ENCODE results near the gene CRB3. TPM values are rescaled to one million over a fixed set of nuclear protein-coding genes. Genes with fewer than 3 reads are reported as not detected.

Gene CRB3
- total RNA-seq, 4 donors from 2014 or later = 57.9 to 391 (median 229) TPM

GRCh38 chr19:6467384-6467783 is 3.3 kb downstream of the CRB3 start:
- WGBS, 2 donors (ENCODE audit: low coverage in 1 of 2) = 60 to 79% methylated on average over 1 to 8 of the region's 8 CpGs
- Histone ChIP-seq H3K9me3 (no peaks in the 10 kb centered on the region), H3K27me3 (peaks cover 15% of the 10 kb centered on the region), H3K36me3 (peaks cover 0 to 5% (median 0%) of the 10 kb centered on the region in 4 donors), H3K4me1 (peaks cover 0 to 14% (median 10%) of the 10 kb centered on the region in 4 donors), H3K4me3 (no peak overlapping the region), H3K27ac (no peak overlapping the region)
- in situ Hi-C loops (cut with MboI; ENCODE audit: low pct_ligation_motif_present in 1 of 4, low pct_unique_long_range_greater_than_20kb in 1 of 4, low sequenced_read_pairs in 3 of 4) = no loop called here
- intact Hi-C loops (cut with DNase I; ENCODE audit: low total_unique reads) = no loop called here
- TF ChIP-seq EP300 (IDR thresholded peaks at IDR 0.05; ENCODE audit: low read depth) = no peak
- no peak for TF ChIP-seq POLR2AphosphoS5 (IDR thresholded peaks at IDR 0.05)
- TF ChIP-seq, protein P1, sequence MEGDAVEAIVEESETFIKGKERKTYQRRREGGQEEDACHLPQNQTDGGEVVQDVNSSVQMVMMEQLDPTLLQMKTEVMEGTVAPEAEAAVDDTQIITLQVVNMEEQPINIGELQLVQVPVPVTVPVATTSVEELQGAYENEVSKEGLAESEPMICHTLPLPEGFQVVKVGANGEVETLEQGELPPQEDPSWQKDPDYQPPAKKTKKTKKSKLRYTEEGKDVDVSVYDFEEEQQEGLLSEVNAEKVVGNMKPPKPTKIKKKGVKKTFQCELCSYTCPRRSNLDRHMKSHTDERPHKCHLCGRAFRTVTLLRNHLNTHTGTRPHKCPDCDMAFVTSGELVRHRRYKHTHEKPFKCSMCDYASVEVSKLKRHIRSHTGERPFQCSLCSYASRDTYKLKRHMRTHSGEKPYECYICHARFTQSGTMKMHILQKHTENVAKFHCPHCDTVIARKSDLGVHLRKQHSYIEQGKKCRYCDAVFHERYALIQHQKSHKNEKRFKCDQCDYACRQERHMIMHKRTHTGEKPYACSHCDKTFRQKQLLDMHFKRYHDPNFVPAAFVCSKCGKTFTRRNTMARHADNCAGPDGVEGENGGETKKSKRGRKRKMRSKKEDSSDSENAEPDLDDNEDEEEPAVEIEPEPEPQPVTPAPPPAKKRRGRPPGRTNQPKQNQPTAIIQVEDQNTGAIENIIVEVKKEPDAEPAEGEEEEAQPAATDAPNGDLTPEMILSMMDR (IDR thresholded peaks at IDR 0.05) = no peak
- TF ChIP-seq POLR2A (IDR thresholded peaks at IDR 0.05) = no peak
- DNase-seq = no peak

DNA sequence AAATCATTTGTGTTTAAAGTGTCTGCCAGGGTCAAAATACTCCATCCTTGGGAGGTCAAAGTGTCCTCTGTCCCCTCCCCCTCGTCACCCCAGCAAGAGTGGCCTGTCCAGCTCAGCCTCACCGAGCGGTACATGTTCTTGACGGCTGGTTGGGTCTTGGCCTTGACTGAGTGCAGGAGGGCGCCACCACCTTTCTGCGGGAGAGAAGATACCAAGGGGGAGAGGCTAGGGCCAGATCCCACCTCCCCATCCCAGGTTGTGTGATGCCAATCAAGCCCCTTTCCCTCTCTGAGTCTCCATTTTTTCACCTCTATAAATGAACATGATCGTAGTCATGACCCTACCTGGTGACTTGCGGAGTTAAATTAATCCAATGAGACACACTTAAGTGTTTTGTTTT is 6.1 kb downstream of the CRB3 start:
- no peak for DNase-seq
- Histone ChIP-seq H3K4me1 (no peaks in the 10 kb centered on the region), H3K36me3 (peaks cover 0 to 5% (median 0%) of the 10 kb centered on the region in 4 donors), H3K27me3 (no peaks in the 10 kb centered on the region), H3K4me3 (no peak overlapping the region), H3K27ac (no peak overlapping the region), H3K9me3 (no peaks in the 10 kb centered on the region)
- intact Hi-C loops (cut with DNase I; ENCODE audit: low total_unique reads) = no loop called here
- no peak for TF ChIP-seq POLR2AphosphoS5 (IDR thresholded peaks at IDR 0.05)
- TF ChIP-seq EP300 (IDR thresholded peaks at IDR 0.05; ENCODE audit: low read depth) = no peak
- TF ChIP-seq, protein P1 (IDR thresholded peaks at IDR 0.05) = no peak
- no peak for TF ChIP-seq POLR2A (IDR thresholded peaks at IDR 0.05)
- WGBS, 2 donors (ENCODE audit: low coverage in 1 of 2) = 80 to 100% methylated on average over 2 to 8 of the region's 8 CpGs
- in situ Hi-C loops (cut with MboI; ENCODE audit: low pct_ligation_motif_present in 1 of 4, low pct_unique_long_range_greater_than_20kb in 1 of 4, low sequenced_read_pairs in 3 of 4) = no loop called here

- TF ChIP-seq EP300 (IDR thresholded peaks at IDR 0.05; ENCODE audit: low read depth) (no peak), POLR2A (IDR thresholded peaks at IDR 0.05) (no peak), POLR2AphosphoS5 (IDR thresholded peaks at IDR 0.05) (no peak)
- TF ChIP-seq, protein P1 (IDR thresholded peaks at IDR 0.05) = no peak
- DNase-seq = no peak
- Histone ChIP-seq H3K4me3 (no peak overlapping the region), H3K4me1 (peaks cover 0 to 8% (median 6%) of the 10 kb centered on the region in 4 donors), H3K36me3 (peaks cover 0 to 5% (median 0%) of the 10 kb centered on the region in 4 donors), H3K27me3 (peaks cover 9% of the 10 kb centered on the region), H3K9me3 (no peaks in the 10 kb centered on the region), H3K27ac (no peak overlapping the region)
- intact Hi-C loops (cut with DNase I; ENCODE audit: low total_unique reads) = no loop called here
- in situ Hi-C loops (cut with MboI; ENCODE audit: low pct_ligation_motif_present in 1 of 4, low pct_unique_long_range_greater_than_20kb in 1 of 4, low sequenced_read_pairs in 3 of 4) = no loop called here
- 95% methylated on average over 14 of the region's 14 CpGs; no CpG with 5 or more reads in 1 of the 2 donors for WGBS, 2 donors (ENCODE audit: low coverage in 1 of 2)
Measured at GRCh38 chr19:6471076-6471475, 7.0 kb downstream of the CRB3 start.

GRCh38 chr19:6472713-6473112 is 8.6 kb downstream of the CRB3 start:
- intact Hi-C loops (cut with DNase I; ENCODE audit: low total_unique reads) = no loop called here
- Histone ChIP-seq H3K4me3 (no peak overlapping the region), H3K27me3 (peaks cover 19% of the 10 kb centered on the region), H3K27ac (no peak overlapping the region), H3K36me3 (no peaks in the 10 kb centered on the region), H3K9me3 (no peaks in the 10 kb centered on the region), H3K4me1 (peaks cover 4 to 17% (median 11%) of the 10 kb centered on the region in 4 donors)
- DNase-seq = no peak
- WGBS, 2 donors (ENCODE audit: low coverage in 1 of 2) = 87% methylated on average over 4 of the region's 4 CpGs; no CpG with 5 or more reads in 1 of the 2 donors
- in situ Hi-C loops (cut with MboI; ENCODE audit: low pct_ligation_motif_present in 1 of 4, low pct_unique_long_range_greater_than_20kb in 1 of 4, low sequenced_read_pairs in 3 of 4) = no loop called here
- TF ChIP-seq, protein P1 (IDR thresholded peaks at IDR 0.05) = no peak
- TF ChIP-seq POLR2AphosphoS5 (IDR thresholded peaks at IDR 0.05) = no peak
- TF ChIP-seq EP300 (IDR thresholded peaks at IDR 0.05; ENCODE audit: low read depth) = no peak
- no peak for TF ChIP-seq POLR2A (IDR thresholded peaks at IDR 0.05)
